BE2C (cell line): ENCODE results near the gene MAP3K5.

Experiments used
- DNase-seq: peaks from one replicate; pipeline ENCODE4 v3.0.0-alpha.2; 2020
- H3K27me3 ChIP-seq: fragments of 250-450 bp; sonication (Bioruptor Pico); 2 replicates; pipeline ENCODE4 v1.5.1; 2020; ENCODE audit warnings: mild to moderate bottlenecking
- H3K36me3 ChIP-seq: fragments of 250-450 bp; sonication (Bioruptor Pico); 2 replicates; pipeline ENCODE4 v1.5.1; 2020; ENCODE audit warnings: mild to moderate bottlenecking
- H3K4me1 ChIP-seq: fragments of 250-450 bp; sonication (Bioruptor Pico); 2 replicates; pipeline ENCODE4 v1.5.1; 2020
- H3K4me3 ChIP-seq: 2 replicates; pipeline ENCODE4 v1.5.1; 2011; ENCODE audit warnings: low read depth, low read length
- H3K9me3 ChIP-seq: fragments of 250-450 bp; sonication (Bioruptor Pico); 2 replicates; pipeline ENCODE4 v1.5.1; 2020
- TF ChIP-seq, protein P1 (sequence below): IDR thresholded peaks from 2 replicates; pipeline ENCODE4 v1.5.1; 2012; ENCODE audit warnings: mild to moderate bottlenecking, low read depth, low read length

MAP3K5 gene

GRCh38 chr6:136571496-136571895 lies 220.8 kb downstream of the MAP3K5 start:
- H3K9me3 ChIP-seq, result no peaks in the 10 kb centered on the region
- H3K36me3 ChIP-seq, result no peaks in the 10 kb centered on the region; the same call in 1 of the 2 replicates
- DNase-seq, result no peak
- H3K4me3 ChIP-seq, result no peak overlapping the region
- TF ChIP-seq, protein P1, sequence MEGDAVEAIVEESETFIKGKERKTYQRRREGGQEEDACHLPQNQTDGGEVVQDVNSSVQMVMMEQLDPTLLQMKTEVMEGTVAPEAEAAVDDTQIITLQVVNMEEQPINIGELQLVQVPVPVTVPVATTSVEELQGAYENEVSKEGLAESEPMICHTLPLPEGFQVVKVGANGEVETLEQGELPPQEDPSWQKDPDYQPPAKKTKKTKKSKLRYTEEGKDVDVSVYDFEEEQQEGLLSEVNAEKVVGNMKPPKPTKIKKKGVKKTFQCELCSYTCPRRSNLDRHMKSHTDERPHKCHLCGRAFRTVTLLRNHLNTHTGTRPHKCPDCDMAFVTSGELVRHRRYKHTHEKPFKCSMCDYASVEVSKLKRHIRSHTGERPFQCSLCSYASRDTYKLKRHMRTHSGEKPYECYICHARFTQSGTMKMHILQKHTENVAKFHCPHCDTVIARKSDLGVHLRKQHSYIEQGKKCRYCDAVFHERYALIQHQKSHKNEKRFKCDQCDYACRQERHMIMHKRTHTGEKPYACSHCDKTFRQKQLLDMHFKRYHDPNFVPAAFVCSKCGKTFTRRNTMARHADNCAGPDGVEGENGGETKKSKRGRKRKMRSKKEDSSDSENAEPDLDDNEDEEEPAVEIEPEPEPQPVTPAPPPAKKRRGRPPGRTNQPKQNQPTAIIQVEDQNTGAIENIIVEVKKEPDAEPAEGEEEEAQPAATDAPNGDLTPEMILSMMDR, result no peak
- H3K27me3 ChIP-seq, result no peaks in the 10 kb centered on the region
- peaks cover 6% of the 10 kb centered on the region for H3K4me1 ChIP-seq

DNA sequence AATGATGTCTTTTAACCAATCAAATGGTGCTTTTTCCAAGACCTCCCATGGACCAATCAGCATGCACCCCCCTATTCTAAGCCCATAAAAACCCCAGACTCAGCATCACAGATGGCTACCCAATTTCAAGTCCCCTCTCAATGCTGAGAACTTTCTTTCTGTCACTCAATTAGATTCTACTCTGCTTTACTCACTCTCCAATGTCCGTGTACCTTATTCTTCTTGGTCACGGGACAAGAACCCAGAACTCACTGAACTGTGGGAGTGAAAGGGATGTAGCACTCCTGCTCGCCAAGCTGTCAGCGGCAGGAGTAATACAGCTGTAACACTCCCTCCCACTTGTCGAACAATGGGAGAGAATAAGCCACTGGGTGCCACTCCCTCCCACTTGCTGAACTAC lies 221.2 kb downstream of the MAP3K5 start:
- DNase-seq, result no peak
- no peaks in the 10 kb centered on the region for H3K9me3 ChIP-seq
- no peak overlapping the region for H3K4me3 ChIP-seq
- peaks cover 6% of the 10 kb centered on the region for H3K4me1 ChIP-seq
- no peaks in the 10 kb centered on the region for H3K27me3 ChIP-seq
- TF ChIP-seq, protein P1, result no peak
- no peaks in the 10 kb centered on the region; the same call in 1 of the 2 replicates for H3K36me3 ChIP-seq

DNA sequence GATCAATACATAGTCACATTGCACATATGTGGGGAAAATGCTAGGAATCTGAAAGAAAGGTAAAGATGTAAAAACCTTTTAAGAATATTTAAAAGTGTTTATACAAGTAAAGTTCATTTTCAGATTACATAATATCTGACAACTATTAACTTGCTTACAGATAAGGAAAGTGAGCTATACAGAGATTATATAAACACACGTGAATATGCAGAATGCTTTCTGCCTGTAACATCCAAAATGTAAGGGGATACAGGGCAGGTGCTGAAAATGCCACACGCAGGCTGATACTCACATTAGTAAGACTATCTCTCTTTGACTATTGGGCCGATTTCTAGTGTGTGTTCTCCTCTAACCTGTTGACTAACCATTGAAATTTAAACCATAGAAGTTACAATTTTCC lies 224.1 kb downstream of the MAP3K5 start:
- TF ChIP-seq, protein P1, result no peak
- DNase-seq, result no peak
- no peaks in the 10 kb centered on the region for H3K36me3 ChIP-seq
- H3K9me3 ChIP-seq, result no peaks in the 10 kb centered on the region
- H3K4me3 ChIP-seq, result no peak overlapping the region
- H3K27me3 ChIP-seq, result no peaks in the 10 kb centered on the region
- H3K4me1 ChIP-seq, result peaks cover 11% of the 10 kb centered on the region

- H3K4me3 ChIP-seq, result no peak overlapping the region
- DNase-seq, result no peak
- peaks cover 11% of the 10 kb centered on the region for H3K4me1 ChIP-seq
- H3K9me3 ChIP-seq, result no peaks in the 10 kb centered on the region
- no peaks in the 10 kb centered on the region for H3K27me3 ChIP-seq
- TF ChIP-seq, protein P1, result no peak
- no peaks in the 10 kb centered on the region for H3K36me3 ChIP-seq
These were observed 224.6 kb downstream of the MAP3K5 start for GRCh38 chr6:136567688-136568087.

DNA sequence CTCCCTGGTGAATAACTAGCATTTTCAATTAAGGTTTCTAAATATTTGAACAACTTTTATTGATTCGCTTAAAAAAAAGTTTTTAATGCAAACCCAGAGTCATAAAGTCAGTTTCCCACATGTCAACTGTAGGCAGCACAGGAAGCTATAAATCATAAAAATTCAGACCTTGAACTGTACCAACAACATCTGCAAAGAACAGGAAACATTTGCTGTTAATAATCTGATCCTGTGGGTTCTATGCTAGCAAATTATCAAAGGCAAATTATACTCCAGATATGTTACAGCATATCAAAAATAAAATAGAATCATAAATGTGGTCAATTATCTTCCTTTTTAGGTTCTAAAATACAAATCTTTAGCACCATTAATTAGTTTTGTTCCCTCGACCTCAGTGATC lies 225.4 kb downstream of the MAP3K5 start:
- TF ChIP-seq, protein P1, result no peak
- peaks cover 11% of the 10 kb centered on the region for H3K4me1 ChIP-seq
- no peaks in the 10 kb centered on the region for H3K27me3 ChIP-seq
- DNase-seq, result no peak
- H3K9me3 ChIP-seq, result no peaks in the 10 kb centered on the region
- no peak overlapping the region for H3K4me3 ChIP-seq
- no peaks in the 10 kb centered on the region for H3K36me3 ChIP-seq

DNA sequence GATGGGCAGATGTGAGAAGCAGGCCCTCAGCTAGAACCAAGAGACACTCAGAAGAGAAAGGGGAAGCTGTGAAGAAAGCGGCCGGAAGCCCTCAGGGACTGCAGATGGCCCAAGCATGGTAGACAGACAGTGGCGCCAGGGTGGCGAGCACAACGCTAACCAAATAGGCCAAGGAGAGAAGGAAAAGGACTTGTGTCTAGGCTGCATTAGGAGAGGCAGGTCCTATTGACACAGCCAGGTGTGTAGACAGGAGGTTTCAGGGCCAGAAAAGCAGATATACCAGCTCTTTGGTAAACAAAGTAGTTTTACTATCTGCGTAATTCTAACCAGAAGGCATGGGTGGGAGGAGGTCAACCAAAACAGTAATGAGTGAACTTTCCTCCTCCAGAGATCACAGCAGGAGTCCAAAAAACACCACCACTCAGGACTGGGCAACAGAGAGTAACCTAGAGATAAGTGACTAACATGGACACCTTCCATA lies 226.2 kb downstream of the MAP3K5 start:
- no peak for DNase-seq

More for the DNA sequence above, 226.2 kb downstream of the MAP3K5 start:
- Histone ChIP-seq H3K36me3 (no peaks in the 10 kb centered on the region; the same call in 1 of the 2 replicates), H3K4me3 (no peak overlapping the region), H3K9me3 (no peaks in the 10 kb centered on the region), H3K4me1 (peaks cover 11% of the 10 kb centered on the region), H3K27me3 (no peaks in the 10 kb centered on the region)
- TF ChIP-seq, protein P1, result no peak
